Placental pericyte (primary cell): Measurements from ENCODE around the gene PRAMEF15. TPM values are rescaled to one million over a fixed set of nuclear protein-coding genes. Genes with fewer than 3 reads are reported as not detected.

Source experiments
- small RNA-seq: library from RNA; depleted of rRNA; stranded (forward); fragments of <200 nt; gene quantifications from one replicate; pipeline ENCODE3, GENCODE V24; 2012; ENCODE audit warnings: low replicate concordance
- total RNA-seq: library from RNA; depleted of rRNA; stranded (reverse); fragments of >200 nt; gene quantifications from 2 replicates; pipeline ENCODE4 v1.2.3, GENCODE V29; 2012

PRAMEF15 gene
- not detected in 2 replicates for total RNA-seq

DNA sequence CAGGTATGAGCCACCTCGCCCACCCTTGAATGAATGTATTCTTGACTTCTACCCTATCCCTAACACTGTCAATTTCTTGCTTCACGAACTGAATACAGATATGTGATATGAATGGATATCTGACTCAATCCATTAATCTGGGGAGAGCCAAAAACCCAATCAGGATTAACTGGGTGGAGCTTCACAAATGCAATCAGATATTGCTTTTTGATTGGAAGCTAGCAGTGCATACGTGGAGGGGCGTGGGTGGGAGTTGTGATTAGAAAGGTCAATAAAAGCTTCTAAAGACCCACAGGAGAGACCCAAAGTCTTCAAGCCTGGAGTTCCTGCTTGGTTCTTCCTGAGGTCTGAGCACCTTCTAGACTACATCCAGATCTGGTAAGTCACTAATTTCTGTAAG lies at the start of gene PRAMEF15:
TSS of gene PRAMEF15 (plus strand) at position 301 of the 400 bp plus-strand sequence. CDS start 2,827 bp downstream, outside the sequence.

DNA sequence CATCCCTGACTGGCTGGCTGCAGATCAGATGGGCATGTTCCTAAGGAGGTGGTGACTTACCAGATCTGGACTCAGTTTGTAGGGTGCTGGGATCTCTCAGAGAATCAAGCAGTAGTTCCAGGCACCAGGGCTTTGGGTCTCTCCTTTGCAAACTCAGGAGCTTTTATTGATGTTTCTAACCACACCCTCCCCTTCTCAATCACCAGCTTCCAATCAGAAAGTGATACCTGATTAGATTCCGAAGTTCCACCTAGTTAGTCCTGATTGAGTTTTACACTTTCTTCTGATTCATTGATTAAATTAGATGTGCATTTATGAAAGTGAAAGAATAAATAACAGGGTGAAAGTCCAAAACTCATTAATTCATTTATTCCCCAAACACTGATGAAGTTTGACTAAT lies 30.3 kb upstream of the PRAMEF15 start, which contains the start of gene PRAMEF8:
TSS of gene PRAMEF8 (minus strand) at position 101 of the 400 bp plus-strand sequence. CDS start 1,046 bp downstream, outside the sequence.

DNA sequence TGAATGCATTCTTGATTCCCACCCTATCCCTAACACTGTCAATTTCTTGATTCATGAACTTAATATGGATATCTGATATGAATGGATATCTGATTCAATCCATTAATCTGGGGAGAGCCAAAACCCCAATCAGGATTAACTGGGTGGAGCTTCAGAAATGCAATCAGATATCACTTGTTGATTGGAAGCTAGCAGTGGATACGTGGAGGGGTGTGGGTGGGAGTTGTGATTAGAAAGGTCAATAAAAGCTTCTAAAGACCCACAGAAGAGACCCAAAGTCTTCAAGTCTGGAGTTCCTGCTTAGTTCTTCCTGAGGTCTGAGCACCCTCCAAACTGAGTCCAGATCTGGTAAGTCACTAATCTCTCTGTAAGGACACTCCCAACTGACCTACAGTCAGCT lies 12.1 kb upstream of the PRAMEF15 start, which contains the start of gene PRAMEF33:
TSS of gene PRAMEF33 (plus strand) at position 301 of the 400 bp plus-strand sequence. CDS start 2,416 bp downstream, outside the sequence.

DNA sequence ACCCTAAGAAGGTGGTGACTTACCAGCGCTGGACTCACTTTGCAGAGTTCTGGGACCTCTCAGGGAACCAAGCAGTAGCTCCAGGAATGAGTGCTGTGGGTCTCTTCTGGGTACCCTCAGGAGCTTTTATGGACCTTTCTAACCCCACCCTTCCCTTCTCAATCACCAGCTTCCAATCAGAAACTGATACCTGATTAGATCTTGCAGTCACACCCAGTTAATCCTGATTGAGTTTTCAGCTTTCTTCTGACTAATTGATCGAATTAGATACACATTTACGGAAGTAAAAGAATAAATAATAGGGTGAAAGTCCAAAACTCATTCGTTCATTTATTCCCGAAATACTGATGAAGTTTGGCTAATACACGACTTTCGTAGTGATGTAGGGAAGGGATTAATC lies 31.7 kb downstream of the PRAMEF15 start, which contains the start of gene PRAMEF14:
TSS of gene PRAMEF14 (minus strand) at position 101 of the 400 bp plus-strand sequence. CDS start 1,820 bp downstream, outside the sequence.

Small RNA genes lying within 50 kb of the gene (small RNA-seq; reads per million reads assigned to genes)
- gene RNU6-771P: not detected

Other genes with a start within 250 kb of the PRAMEF15 start
- not detected in 2 replicates for gene PRAMEF25, start 244.8 kb upstream of the PRAMEF15 start, total RNA-seq
- gene HNRNPCL2, start 198.7 kb upstream of the PRAMEF15 start, total RNA-seq: not detected in 2 replicates
- gene PRAMEF26, start 159.6 kb upstream of the PRAMEF15 start, total RNA-seq: not detected in 2 replicates
- gene HNRNPCL4, start 149.9 kb upstream of the PRAMEF15 start, total RNA-seq: not detected in 2 replicates
- not detected in 2 replicates for gene PRAMEF9, start 143.7 kb upstream of the PRAMEF15 start, total RNA-seq
- not detected in 2 replicates for gene PRAMEF13, start 114.2 kb upstream of the PRAMEF15 start, total RNA-seq
- gene PRAMEF18, start 89.4 kb upstream of the PRAMEF15 start, total RNA-seq: not detected in 2 replicates
- not detected in 2 replicates for gene PRAMEF5, start 61.4 kb upstream of the PRAMEF15 start, total RNA-seq
- not detected in 2 replicates for gene PRAMEF8, start 30.4 kb upstream of the PRAMEF15 start, total RNA-seq
- gene PRAMEF33, start 12.0 kb upstream of the PRAMEF15 start, total RNA-seq: not detected in 2 replicates
- gene PRAMEF14, start 31.6 kb downstream of the PRAMEF15 start, total RNA-seq: not detected in 2 replicates
- gene PRAMEF19, start 56.4 kb downstream of the PRAMEF15 start, total RNA-seq: not detected in 2 replicates
- gene PRAMEF17, start 74.1 kb downstream of the PRAMEF15 start, total RNA-seq: not detected in 2 replicates
- not detected in 2 replicates for gene PRAMEF20, start 94.9 kb downstream of the PRAMEF15 start, total RNA-seq
- not detected in 2 replicates for gene LRRC38, start 198.4 kb downstream of the PRAMEF15 start, total RNA-seq